Measurements from ENCODE around the gene COL8A1. TPM values are rescaled to one million over a fixed set of nuclear protein-coding genes. Genes with fewer than 3 reads are reported as not detected.

Gene COL8A1
- total RNA-seq, 1 donor from 2014 or later = 3.9 TPM

DNA sequence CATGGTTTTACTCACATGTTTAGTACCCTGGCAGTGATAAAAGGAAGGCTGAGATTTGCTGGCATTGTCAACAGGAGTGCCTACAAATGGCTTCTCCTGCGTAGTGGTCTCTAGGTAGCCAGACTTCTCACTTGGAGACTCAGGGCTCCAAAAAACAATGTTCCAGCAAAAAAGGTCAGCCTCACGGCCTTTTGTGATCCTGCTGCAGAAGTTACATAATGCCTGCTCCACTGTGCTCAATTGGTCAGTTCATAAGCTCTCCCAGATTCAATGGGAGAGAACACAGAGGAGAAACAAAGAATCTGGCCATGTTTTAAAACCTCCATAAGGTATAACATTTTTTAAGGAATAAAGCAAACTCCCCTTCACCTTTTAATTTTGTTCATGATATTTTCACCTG is 103.2 kb downstream of the COL8A1 start:
- TF ChIP-seq, protein P1, sequence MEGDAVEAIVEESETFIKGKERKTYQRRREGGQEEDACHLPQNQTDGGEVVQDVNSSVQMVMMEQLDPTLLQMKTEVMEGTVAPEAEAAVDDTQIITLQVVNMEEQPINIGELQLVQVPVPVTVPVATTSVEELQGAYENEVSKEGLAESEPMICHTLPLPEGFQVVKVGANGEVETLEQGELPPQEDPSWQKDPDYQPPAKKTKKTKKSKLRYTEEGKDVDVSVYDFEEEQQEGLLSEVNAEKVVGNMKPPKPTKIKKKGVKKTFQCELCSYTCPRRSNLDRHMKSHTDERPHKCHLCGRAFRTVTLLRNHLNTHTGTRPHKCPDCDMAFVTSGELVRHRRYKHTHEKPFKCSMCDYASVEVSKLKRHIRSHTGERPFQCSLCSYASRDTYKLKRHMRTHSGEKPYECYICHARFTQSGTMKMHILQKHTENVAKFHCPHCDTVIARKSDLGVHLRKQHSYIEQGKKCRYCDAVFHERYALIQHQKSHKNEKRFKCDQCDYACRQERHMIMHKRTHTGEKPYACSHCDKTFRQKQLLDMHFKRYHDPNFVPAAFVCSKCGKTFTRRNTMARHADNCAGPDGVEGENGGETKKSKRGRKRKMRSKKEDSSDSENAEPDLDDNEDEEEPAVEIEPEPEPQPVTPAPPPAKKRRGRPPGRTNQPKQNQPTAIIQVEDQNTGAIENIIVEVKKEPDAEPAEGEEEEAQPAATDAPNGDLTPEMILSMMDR (IDR thresholded peaks at IDR 0.05; ENCODE audit: insufficient read depth, low read length, severe bottlenecking) = no peak
- FAIRE-seq (no peak), DNase-seq (ENCODE audit: low read depth) (no peak)
- H3K27me3 ChIP-seq (ENCODE audit: control insufficient read depth, insufficient read depth, low read length) = no peaks in the 10 kb centered on the region
- H3K36me3 ChIP-seq (ENCODE audit: control insufficient read depth, insufficient read depth, low read length) = no peaks in the 10 kb centered on the region
- no peak overlapping the region for H3K4me3 ChIP-seq (ENCODE audit: low read depth, low read length)

DNA sequence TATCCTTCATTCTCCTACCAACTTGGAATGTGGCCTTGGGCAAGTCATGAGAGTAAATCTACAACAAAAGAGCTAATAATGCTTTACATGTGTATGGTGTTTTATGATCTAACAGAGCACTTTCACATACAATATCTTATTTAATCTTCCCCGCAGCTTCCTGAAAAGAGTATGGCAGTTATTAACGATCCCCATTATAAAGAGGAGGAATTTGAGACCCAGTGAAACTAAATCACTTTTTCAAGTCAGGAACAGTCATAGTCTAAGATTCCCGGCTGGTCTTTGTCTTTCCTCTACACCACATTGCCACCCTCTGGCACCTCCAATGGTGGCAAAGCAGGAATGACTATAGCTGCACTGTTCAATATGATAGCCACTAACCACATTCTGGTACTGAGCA is 109.5 kb downstream of the COL8A1 start:
- Histone ChIP-seq H3K36me3 (ENCODE audit: control insufficient read depth, insufficient read depth, low read length) (no peaks in the 10 kb centered on the region), H3K27me3 (ENCODE audit: control insufficient read depth, insufficient read depth, low read length) (no peaks in the 10 kb centered on the region), H3K4me3 (ENCODE audit: low read depth, low read length) (no peak overlapping the region)
- TF ChIP-seq, protein P1 (IDR thresholded peaks at IDR 0.05; ENCODE audit: insufficient read depth, low read length, severe bottlenecking) = peak; percentile 42
- DNase-seq (ENCODE audit: low read depth) = peak; percentile 60
- no peak for FAIRE-seq

DNA sequence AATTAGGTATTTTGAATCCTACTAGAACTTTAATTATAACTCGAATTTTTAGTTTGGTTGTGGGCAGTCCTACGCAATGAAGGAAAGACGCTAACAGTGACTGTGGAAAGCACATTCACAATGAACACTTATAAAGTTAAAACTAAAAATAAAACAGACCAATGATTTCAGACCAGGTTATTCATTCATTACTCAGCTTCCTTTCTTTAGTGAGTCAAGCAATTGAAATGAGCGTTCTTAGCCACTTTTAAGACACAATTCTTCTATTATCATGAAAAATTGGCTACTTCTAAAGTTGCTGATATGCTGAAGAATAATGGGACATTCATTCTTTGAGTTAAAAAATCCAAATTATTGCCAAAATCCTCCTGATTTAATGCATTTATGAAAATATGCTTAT is 113.3 kb downstream of the COL8A1 start:
- Histone ChIP-seq H3K27me3 (ENCODE audit: control insufficient read depth, insufficient read depth, low read length) (no peaks in the 10 kb centered on the region), H3K4me3 (ENCODE audit: low read depth, low read length) (no peak overlapping the region), H3K36me3 (ENCODE audit: control insufficient read depth, insufficient read depth, low read length) (no peaks in the 10 kb centered on the region)
- TF ChIP-seq, protein P1 (IDR thresholded peaks at IDR 0.05; ENCODE audit: insufficient read depth, low read length, severe bottlenecking) = no peak
- no peak for FAIRE-seq
- peak; percentile 86 for DNase-seq (ENCODE audit: low read depth)

DNA sequence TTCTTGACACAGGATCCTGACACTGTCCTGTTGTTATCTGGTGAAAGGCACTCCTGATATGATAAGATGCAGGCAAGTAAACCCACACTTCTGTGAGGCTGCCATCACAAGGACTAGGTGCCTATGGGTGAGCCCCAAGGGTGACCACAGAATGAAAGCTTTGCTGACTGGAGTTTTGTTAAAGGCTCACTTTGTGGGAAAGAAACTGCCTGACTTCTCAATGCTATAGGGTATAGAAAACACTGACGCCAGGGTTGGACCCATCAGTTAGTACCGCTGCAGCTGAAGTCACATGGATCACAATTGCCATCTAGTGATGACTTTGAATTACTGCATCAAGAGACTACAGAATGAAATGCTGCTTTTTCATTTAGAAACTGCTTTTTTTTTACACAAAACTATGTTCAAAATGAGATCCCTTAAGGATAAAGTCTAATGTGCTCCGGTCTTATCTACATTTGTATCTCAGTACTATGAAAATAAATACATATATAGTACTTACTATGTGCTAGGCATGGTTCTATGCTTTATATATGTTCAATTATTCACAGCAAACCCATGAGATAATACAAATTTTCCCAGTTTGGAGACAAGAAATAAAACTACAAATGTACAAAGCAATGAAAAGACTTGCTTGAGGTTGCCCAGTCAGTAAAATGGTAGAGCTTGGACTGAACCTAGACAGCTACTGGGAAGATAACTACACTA is 115.0 kb downstream of the COL8A1 start:
- Histone ChIP-seq H3K36me3 (ENCODE audit: control insufficient read depth, insufficient read depth, low read length) (no peaks in the 10 kb centered on the region), H3K27me3 (ENCODE audit: control insufficient read depth, insufficient read depth, low read length) (no peaks in the 10 kb centered on the region), H3K4me3 (ENCODE audit: low read depth, low read length) (no peak overlapping the region)
- DNase-seq (ENCODE audit: low read depth) (peak; percentile 63), FAIRE-seq (peak; percentile 58)
- TF ChIP-seq, protein P1 (IDR thresholded peaks at IDR 0.05; ENCODE audit: insufficient read depth, low read length, severe bottlenecking) = peak; percentile 70

DNA sequence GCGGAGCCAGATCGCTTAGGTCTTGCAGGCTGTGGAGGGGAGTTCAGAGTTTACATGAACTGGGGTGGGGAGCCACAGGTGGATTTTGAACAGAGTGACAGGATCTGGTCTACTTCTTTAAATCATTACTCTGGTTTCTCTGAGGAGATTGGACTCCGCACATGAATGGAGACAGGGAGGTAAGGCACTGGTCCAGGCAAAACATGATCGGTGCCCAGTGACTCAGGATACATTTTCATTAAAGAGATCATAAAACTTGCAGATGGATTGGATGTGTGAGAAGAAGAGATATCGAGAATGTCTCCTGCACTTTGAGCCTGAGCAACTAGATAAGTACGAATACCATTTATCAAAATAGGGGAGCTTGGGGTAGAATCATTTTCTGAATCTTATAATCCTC is 117.4 kb downstream of the COL8A1 start:
- Histone ChIP-seq H3K36me3 (ENCODE audit: control insufficient read depth, insufficient read depth, low read length) (no peaks in the 10 kb centered on the region), H3K4me3 (ENCODE audit: low read depth, low read length) (no peak overlapping the region), H3K27me3 (ENCODE audit: control insufficient read depth, insufficient read depth, low read length) (no peaks in the 10 kb centered on the region)
- FAIRE-seq (no peak), DNase-seq (ENCODE audit: low read depth) (no peak)
- TF ChIP-seq, protein P1 (IDR thresholded peaks at IDR 0.05; ENCODE audit: insufficient read depth, low read length, severe bottlenecking) = no peak

DNA sequence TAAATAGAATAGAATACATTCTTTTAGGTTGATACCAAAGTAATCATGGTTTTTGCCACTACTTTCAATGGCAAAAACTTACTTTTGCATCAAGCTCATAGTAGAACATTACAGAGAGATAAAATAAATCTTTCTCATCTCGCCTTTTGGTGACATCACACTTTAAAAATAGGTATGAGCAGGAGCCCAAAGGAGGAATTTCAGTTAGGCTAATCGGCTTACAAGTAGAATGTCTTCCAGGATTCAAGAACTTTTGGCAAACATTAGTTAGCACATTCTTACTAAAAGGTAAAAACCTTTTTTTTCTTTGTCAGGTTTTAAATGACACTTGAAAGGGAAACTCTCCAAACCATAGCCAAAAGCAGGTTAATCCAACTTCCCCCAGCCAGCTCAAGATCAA is 119.6 kb downstream of the COL8A1 start:
- DNase-seq (ENCODE audit: low read depth) = no peak
- TF ChIP-seq, protein P1 (IDR thresholded peaks at IDR 0.05; ENCODE audit: insufficient read depth, low read length, severe bottlenecking) = no peak
- Histone ChIP-seq H3K27me3 (ENCODE audit: control insufficient read depth, insufficient read depth, low read length) (no peaks in the 10 kb centered on the region), H3K36me3 (ENCODE audit: control insufficient read depth, insufficient read depth, low read length) (no peaks in the 10 kb centered on the region), H3K4me3 (ENCODE audit: low read depth, low read length) (no peak overlapping the region)
- FAIRE-seq = no peak
